MM.1S (cell line): Measurements from ENCODE around the gene SPINK5.

ENCODE experiments used
- EZH2 ChIP-seq: fragments of 300-600 bp; sonication (generic); optimal IDR thresholded peaks from 2 replicates; pipeline ENCODE3; 2017; ENCODE audit warnings: low read depth, mild to moderate bottlenecking, antibody characterized with exemption, low read length, mixed read lengths
- EZH2phosphoT487 ChIP-seq: fragments of 300-600 bp; sonication (generic); IDR thresholded peaks from 2 replicates; pipeline ENCODE4 v1.6.1; 2018; ENCODE audit warnings: antibody characterized with exemption, low read length
- TF ChIP-seq, protein P1 (sequence below): fragments of 300-600 bp; sonication (generic); IDR thresholded peaks from 2 replicates; pipeline ENCODE4 v1.5.1; 2016; ENCODE audit warnings: antibody characterized with exemption, low read length, mixed read lengths

DNA sequence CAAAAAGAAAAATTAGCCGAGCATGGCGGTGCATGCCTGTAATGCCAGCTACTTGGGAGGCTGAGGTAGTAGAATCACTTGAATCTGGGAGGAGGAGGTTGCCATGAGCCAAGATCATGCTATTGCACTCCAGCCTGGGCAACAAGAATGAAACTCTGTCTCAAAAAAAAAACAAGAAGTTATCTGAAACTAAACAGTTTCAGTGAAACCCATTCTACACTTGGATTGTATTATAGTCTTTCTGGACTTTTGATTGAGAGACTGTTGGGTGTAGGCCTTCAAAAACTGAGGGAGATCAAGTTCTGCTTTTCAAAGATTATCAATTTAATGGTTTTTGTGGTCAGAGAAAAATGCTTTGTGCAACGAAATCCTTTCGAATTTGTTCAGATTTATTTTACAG lies 34.6 kb upstream of the SPINK5 start:
- TF ChIP-seq EZH2: no peak
- TF ChIP-seq, protein P1, sequence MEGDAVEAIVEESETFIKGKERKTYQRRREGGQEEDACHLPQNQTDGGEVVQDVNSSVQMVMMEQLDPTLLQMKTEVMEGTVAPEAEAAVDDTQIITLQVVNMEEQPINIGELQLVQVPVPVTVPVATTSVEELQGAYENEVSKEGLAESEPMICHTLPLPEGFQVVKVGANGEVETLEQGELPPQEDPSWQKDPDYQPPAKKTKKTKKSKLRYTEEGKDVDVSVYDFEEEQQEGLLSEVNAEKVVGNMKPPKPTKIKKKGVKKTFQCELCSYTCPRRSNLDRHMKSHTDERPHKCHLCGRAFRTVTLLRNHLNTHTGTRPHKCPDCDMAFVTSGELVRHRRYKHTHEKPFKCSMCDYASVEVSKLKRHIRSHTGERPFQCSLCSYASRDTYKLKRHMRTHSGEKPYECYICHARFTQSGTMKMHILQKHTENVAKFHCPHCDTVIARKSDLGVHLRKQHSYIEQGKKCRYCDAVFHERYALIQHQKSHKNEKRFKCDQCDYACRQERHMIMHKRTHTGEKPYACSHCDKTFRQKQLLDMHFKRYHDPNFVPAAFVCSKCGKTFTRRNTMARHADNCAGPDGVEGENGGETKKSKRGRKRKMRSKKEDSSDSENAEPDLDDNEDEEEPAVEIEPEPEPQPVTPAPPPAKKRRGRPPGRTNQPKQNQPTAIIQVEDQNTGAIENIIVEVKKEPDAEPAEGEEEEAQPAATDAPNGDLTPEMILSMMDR: no peak
- no peak for TF ChIP-seq EZH2phosphoT487
